ENCODE measurements around the gene KCNIP4.

The KCNIP4 gene

GRCh38 chr4:21327976-21328700 is 620.4 kb downstream of the KCNIP4 start:
- DNase-seq: no peak

GRCh38 chr4:21320034-21320433 is 628.5 kb downstream of the KCNIP4 start:
- no peak for DNase-seq

GRCh38 chr4:21307709-21308108 is 640.9 kb downstream of the KCNIP4 start:
- DNase-seq: no peak

- DNase-seq: no peak
Observed at GRCh38 chr4:21304540-21304887, 644.1 kb downstream of the KCNIP4 start.

- no peak for DNase-seq
Observed at GRCh38 chr4:21290562-21290961, 658.0 kb downstream of the KCNIP4 start.

- DNase-seq: no peak
Observed at GRCh38 chr4:21276046-21276445, 672.5 kb downstream of the KCNIP4 start.

GRCh38 chr4:21271439-21272052 is 677.0 kb downstream of the KCNIP4 start:
- no peak for DNase-seq

- no peak for DNase-seq
Observed at GRCh38 chr4:21248331-21248730, 700.2 kb downstream of the KCNIP4 start.

GRCh38 chr4:21242163-21242562 is 706.4 kb downstream of the KCNIP4 start:
- DNase-seq: no peak

GRCh38 chr4:21226637-21227538 is 721.7 kb downstream of the KCNIP4 start:
- no peak for DNase-seq

- DNase-seq: no peak
Observed at GRCh38 chr4:21211846-21212245, 736.7 kb downstream of the KCNIP4 start.

GRCh38 chr4:21209860-21210259 is 738.7 kb downstream of the KCNIP4 start:
- DNase-seq: no peak

GRCh38 chr4:21205821-21206531 is 742.6 kb downstream of the KCNIP4 start:
- DNase-seq: no peak

GRCh38 chr4:21203416-21203815 is 745.2 kb downstream of the KCNIP4 start:
- no peak for DNase-seq

- no peak for DNase-seq
Observed at GRCh38 chr4:21202959-21203358, 745.6 kb downstream of the KCNIP4 start.

- no peak for DNase-seq
Observed at GRCh38 chr4:21198683-21199082, 749.9 kb downstream of the KCNIP4 start.

- DNase-seq: no peak
Observed at GRCh38 chr4:21195682-21196081, 752.9 kb downstream of the KCNIP4 start.

GRCh38 chr4:21192367-21192766 is 756.2 kb downstream of the KCNIP4 start:
- DNase-seq: no peak

GRCh38 chr4:21191317-21191716 is 757.3 kb downstream of the KCNIP4 start:
- DNase-seq: no peak

- DNase-seq: no peak
Observed at GRCh38 chr4:21184788-21185187, 763.8 kb downstream of the KCNIP4 start.

GRCh38 chr4:21181716-21182115 is 766.9 kb downstream of the KCNIP4 start:
- DNase-seq: no peak

- DNase-seq: no peak
Observed at GRCh38 chr4:21177871-21178270, 770.7 kb downstream of the KCNIP4 start.

GRCh38 chr4:21177092-21177491 is 771.5 kb downstream of the KCNIP4 start:
- DNase-seq: no peak
